Hepatic stellate cell (primary cell): Measurements from ENCODE around the gene FBN2.
"Not testable (repeated sequence)": the region's sequence is repeated elsewhere in the genome, so short reads cannot be mapped to it uniquely, and the experiment has no call there.

Experiments used
- DNase-seq: peaks from one replicate; pipeline ENCODE4 v3.0.0; 2011; ENCODE audit warnings: low spot score

Gene FBN2

DNA sequence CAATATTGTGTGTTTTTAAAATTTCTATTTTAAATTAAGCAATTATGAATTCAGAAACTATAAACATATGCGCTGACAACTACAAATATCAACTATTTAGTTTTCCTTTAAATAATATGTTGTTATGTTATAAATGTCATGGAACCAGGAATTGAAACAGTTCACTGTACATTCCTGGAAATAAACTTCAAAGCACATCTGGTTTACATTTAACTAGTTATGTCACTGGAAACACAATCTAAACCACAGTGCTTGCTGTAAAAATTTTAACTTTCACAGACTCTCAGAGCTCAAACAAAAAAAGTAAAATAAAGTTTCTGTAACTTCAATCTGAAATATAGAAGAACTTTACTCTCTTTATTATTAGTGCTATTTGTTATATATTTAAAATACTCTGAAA is 179.2 kb downstream of the FBN2 start:
- DNase-seq = no peak

- DNase-seq = no peak
Measured at GRCh38 chr5:128357226-128357625, 180.8 kb downstream of the FBN2 start.

GRCh38 chr5:128355961-128356360 is 182.1 kb downstream of the FBN2 start:
- DNase-seq = no peak

- no peak for DNase-seq
Measured at GRCh38 chr5:128353441-128354107, 184.5 kb downstream of the FBN2 start.

DNA sequence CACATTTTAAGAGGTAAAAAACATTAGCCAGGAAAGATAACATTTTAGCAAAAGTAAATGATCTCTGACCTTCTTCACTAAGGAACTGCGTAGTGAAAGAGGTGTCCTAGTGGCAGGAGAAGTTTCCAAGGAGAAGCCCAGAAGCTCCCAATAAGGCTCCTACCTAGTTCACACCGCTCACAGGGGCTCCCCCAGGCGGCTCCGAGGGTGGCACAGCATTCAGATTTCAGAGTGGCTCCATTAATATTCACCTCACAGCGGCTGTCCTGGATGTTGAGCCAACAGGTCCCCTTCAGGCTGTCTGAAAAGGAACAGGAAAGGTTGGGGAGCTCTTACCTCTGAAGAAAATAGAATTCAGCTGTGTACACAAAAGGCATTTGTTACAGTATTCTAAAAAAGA is 187.3 kb downstream of the FBN2 start:
- DNase-seq = no peak

- DNase-seq = no peak
Measured at GRCh38 chr5:128349044-128349858, 188.8 kb downstream of the FBN2 start.

GRCh38 chr5:128346038-128346437 is 192.0 kb downstream of the FBN2 start:
- no peak for DNase-seq

DNA sequence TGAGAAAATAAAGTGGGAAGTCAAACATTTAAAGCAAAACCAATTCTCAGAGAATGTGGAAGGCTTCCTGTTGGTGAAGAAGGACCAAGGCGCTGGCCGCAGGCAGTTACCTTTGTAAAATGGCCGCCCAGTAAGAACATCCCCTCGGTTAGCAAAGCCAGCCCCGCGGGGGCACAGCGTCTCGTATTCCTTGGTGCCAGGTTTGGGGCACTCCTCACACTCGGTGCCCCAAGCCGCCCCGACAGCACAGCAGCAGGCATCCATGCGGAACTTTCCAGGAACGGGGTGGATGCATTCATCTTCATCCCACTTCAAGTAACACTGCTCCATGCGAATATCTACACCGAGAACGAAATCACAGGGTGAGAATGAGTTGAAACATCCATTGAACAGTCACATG is 192.8 kb downstream of the FBN2 start:
- DNase-seq = no peak

DNA sequence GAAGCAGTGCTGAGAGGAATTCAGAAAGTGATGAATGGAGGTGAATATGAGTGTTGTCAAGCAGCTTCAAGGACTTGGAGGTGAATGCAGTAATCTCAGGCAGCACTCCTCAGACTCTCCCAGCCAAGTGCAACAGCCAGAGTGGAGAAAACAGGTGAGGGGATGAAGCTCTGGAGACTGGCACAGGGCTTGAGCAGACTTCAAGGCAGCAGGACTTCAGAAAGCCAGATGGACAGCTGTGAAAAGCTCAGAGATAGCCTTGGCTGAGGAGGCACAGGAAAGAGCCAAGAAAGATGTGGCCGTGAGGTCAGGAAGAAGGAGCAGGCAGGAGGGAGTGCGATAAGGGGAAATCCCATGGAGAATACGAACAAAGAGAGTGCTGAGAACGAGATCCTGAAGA is 194.9 kb downstream of the FBN2 start:
- no peak for DNase-seq

DNA sequence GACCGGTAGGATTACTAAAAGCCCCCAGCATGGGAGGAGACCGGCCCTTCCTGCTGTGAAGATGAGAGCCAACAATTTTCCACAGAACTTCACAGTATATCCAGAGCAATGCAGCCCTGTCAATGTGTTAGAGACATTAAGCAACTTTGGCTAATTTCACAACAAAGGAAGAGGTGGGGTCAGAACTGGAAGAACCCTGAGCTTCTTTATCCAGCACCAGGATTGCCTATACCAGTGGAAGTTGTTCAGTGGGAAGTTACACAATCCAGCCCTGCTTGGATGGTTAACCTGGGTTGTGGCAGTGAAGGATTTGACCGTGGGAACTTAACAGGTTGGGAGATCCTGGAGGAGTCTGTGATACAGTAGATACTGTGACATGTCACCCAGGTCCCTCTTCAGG is 197.0 kb downstream of the FBN2 start:
- DNase-seq = no peak

DNA sequence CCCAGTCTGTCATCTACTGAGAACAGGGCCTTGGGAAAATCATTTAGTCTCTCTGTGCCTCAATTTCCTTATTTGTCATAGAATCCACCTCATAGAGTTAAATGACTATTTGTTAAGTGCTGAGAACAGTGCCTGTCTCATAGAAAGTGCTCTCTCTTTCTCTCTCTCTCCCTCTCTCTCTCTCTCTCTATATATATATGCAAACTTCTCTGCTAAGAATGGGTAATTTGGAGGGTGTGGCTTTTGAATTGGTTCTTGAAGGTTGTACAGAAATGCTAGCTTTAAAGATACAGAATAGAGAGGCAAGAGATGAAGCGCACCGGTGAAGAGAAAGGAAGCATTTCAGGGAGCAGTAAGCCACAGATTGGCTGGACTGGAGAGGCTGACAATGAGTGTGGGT is 197.4 kb downstream of the FBN2 start:
- DNase-seq = no peak

- no peak for DNase-seq
Measured at GRCh38 chr5:128339585-128339984, 198.5 kb downstream of the FBN2 start.

- no peak for DNase-seq
Measured at GRCh38 chr5:128338649-128339048, 199.4 kb downstream of the FBN2 start.

- no peak for DNase-seq
Measured at GRCh38 chr5:128335339-128335738, 202.7 kb downstream of the FBN2 start.

DNA sequence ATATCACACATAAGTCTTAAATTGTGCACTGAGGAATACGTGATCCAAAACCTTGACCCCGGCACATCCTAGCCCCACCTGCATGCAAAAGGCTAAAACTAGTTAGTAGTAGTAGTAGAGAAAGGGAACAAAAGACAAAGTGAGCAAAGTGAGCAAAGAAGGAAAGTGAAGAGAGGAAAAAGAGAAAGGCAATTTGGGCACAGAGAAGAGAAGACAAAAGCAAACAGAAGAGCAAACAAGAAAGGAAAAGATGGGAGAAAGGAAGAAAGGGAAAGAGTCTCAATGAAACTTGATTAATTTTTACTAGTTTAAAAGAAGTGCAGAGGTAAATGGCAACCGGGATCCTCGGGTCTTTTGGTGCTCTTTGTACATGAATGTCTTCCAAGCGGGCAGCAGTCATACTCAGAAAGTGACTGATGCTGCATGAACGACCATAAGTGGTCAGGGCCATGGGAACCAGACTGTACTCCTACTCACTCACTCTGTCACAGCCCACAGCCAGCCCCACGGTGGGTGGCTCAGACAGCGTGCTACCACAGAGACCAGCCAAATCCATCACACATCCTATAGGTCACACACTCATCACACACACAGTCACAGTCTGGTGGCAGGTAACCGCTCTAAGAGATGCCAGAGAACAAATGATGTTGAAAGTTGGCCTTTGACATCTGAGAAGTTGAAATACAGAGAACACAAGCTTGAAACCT is 203.9 kb downstream of the FBN2 start:
- no peak for DNase-seq

DNA sequence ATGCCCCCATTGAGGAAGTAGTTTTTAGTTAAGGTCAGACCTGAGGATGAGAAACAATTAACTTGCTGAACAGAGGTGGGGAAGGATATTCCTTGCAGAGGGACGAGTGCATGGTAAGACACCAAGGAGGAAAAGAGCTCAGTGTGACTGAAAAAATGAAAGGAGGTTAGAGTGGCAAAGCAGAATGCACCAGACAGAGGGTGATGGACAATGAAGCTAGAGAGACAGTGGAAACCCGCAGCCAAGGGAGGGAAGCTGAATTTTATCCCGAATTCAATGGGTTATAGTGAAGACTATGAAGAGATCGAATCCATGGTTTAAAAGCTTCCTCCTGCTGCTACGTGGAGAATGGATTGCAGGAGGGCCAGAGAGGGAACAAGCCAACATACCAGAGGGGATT is 206.8 kb downstream of the FBN2 start:
- no peak for DNase-seq

- no peak for DNase-seq
Measured at GRCh38 chr5:128329386-128329939, 208.6 kb downstream of the FBN2 start.

GRCh38 chr5:128328446-128328845 is 209.6 kb downstream of the FBN2 start:
- no peak for DNase-seq

DNA sequence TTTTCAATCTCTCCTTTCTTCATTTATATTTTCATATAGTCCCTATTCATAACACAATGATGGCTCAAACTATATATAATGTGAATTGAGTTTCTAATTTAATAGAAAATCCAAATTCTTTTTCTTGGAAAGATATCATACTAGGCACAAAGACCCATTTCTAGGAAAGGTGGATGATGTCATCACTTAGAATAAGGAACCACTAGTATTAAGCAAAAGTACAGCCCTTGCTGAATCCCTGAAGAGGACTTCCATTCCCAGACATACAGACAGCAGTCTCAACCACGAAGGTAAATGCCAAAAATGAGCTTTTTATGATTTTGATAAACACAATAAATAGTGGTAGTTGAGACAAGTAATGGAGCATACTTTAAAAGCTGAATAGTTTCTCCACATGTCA is 210.0 kb downstream of the FBN2 start:
- no peak for DNase-seq

DNA sequence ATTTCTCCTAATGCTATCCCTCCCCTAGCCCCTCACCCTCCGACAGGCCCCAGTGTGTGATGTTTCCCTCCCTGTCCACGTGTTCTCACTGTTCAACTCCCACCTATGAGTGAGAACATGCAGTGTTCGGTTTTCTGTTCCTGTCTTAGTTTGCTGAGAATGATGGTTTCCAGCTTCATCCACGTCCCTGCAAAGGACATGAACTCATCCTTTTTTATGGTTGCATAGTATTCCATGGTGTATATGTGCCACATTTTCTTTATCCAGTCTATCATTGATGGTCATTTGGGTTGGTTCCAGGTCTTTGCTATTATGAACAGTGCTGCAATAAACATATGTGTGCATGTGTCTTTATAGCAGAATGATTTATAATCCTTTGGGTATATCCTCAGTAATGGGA is 216.6 kb downstream of the FBN2 start:
- DNase-seq = not testable (repeated sequence)

GRCh38 chr5:128318691-128319090 is 219.4 kb downstream of the FBN2 start:
- DNase-seq = no peak

DNA sequence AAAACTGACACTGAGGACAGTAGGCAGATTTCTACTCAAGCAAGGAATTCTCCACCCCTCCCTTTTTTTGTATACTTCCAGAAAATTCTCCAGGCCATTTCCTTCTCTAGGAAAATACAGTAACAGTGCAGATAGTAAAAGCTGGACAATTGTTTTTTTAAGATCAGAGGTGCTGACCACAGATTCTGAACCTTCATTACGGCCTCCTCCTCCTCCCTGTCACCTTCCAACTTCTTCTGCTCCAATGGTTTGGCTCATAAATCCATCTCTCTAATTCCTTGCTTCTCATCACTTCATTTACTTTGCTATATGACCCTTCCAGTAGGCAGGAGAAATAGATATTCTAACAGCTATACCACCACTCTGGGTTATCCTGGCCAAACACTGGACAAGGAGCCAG is 220.6 kb downstream of the FBN2 start:
- no peak for DNase-seq

- DNase-seq = no peak
Measured at GRCh38 chr5:128315671-128316070, 222.4 kb downstream of the FBN2 start.
